HG02840 (cell line): ENCODE results near the gene POLD1.
"Not testable (repeated sequence)": the region's sequence is repeated elsewhere in the genome, so short reads cannot be mapped to it uniquely, and the experiment has no call there.

Experiments
- ATAC-seq: cut with Tn5 transposase; IDR thresholded peaks from one replicate; pipeline ENCODE4 v1.9.1; 2021; ENCODE audit warnings: mild to moderate bottlenecking, moderate library complexity, moderate number of reproducible peaks; ENCODE audit not compliant: unreplicated experiment, low FRiP score

POLD1 gene

GRCh38 chr19:50383852-50384684, at the start of gene POLD1:
Gene POLD1, plus strand, starts transcription at chr19:50384347. Its CDS starts 14,505 bp downstream, at chr19:50398852.
- ATAC-seq, result peak; percentile 76

GRCh38 chr19:50334741-50335421, 49.3 kb upstream of the POLD1 start:
- no peak for ATAC-seq

GRCh38 chr19:50337031-50337430, 47.1 kb upstream of the POLD1 start:
- not testable (repeated sequence) for ATAC-seq

- ATAC-seq, result no peak
Observed at GRCh38 chr19:50340331-50340730, 43.8 kb upstream of the POLD1 start.

GRCh38 chr19:50341091-50341564, 43.0 kb upstream of the POLD1 start:
- no peak for ATAC-seq

- ATAC-seq, result no peak
Observed at GRCh38 chr19:50344661-50345318, 39.4 kb upstream of the POLD1 start.

GRCh38 chr19:50347089-50347581, 37.0 kb upstream of the POLD1 start:
- not testable (repeated sequence) for ATAC-seq

- ATAC-seq, result no peak
Observed at GRCh38 chr19:50349277-50350057, 34.7 kb upstream of the POLD1 start.

- no peak for ATAC-seq
Observed at GRCh38 chr19:50352242-50352641, 31.9 kb upstream of the POLD1 start.

GRCh38 chr19:50353487-50353880, 30.7 kb upstream of the POLD1 start:
- not testable (repeated sequence) for ATAC-seq

GRCh38 chr19:50356691-50357177, 27.4 kb upstream of the POLD1 start:
- ATAC-seq, result no peak

GRCh38 chr19:50357178-50358100, 26.7 kb upstream of the POLD1 start:
- ATAC-seq, result peak; percentile 50

- no peak for ATAC-seq
Observed at GRCh38 chr19:50358483-50359327, 25.4 kb upstream of the POLD1 start.

GRCh38 chr19:50359328-50359818, 24.8 kb upstream of the POLD1 start:
- ATAC-seq, result no peak

GRCh38 chr19:50361290-50362029, 22.7 kb upstream of the POLD1 start:
- ATAC-seq, result no peak

- no peak for ATAC-seq
Observed at GRCh38 chr19:50362030-50362412, 22.1 kb upstream of the POLD1 start.
